ENCODE results near the gene YRDC. TPM values are rescaled to one million over a fixed set of nuclear protein-coding genes. Genes with fewer than 3 reads are reported as not detected.

The YRDC gene
- total and polyA plus RNA-seq, 2 of the 13 experiments (the other 11 are each of a cell fraction or from before 2014, with no cell fraction given): 27.5 to 29.2 TPM

GRCh38 chr1:37792943-37793686, 14.9 kb downstream of the YRDC start (continued):
- TF ChIP-seq PATZ1 (CRISPR knock-in tag; IDR thresholded peaks at IDR 0.05) (peak; percentile 25; the same call in 1 of the 2 replicates), SALL2 (CRISPR knock-in tag; IDR thresholded peaks at IDR 0.05) (0 out of 2 replicates have a peak, but pooled peaks have one; percentile 4), NBN (conservative IDR thresholded peaks at IDR 0.05) (no peak), ZNF224 (CRISPR knock-in tag; IDR thresholded peaks at IDR 0.05) (no peak), ZMYM3 (CRISPR knock-in tag; IDR thresholded peaks at IDR 0.05) (peak; percentile 49; the same call in 1 of the 2 replicates), SMAD1 (CRISPR knock-in tag; IDR thresholded peaks at IDR 0.05; ENCODE audit: borderline replicate concordance, low read depth) (0 out of 2 replicates have a peak, but pooled peaks have one; percentile 9), SOX5 (CRISPR knock-in tag; IDR thresholded peaks at IDR 0.05; ENCODE audit: borderline replicate concordance) (no peak)

GRCh38 chr1:37782491-37782890, 25.5 kb downstream of the YRDC start:
- ChIA-PET POLR2A (no interaction called here), CTCF (ENCODE audit: low intra/inter-chr PET ratio, low total read pairs) (no interaction called here)
- FAIRE-seq (no peak), ATAC-seq (no peak), DNase-seq (ENCODE audit: low spot score) (no peak)
- no TSS peak for BruUV-seq (replicated peaks)
- Histone ChIP-seq H4K20me1 (ENCODE audit: insufficient read depth, low read length) (no peaks in the 10 kb centered on the region), H3K9me3 (ENCODE audit: low read length) (no peaks in the 10 kb centered on the region), H3K9ac (ENCODE audit: insufficient read depth, low read depth, low read length) (no peak overlapping the region), H3K36me3 (replicated peaks in 1 of 2; ENCODE audit: control insufficient read depth in 1 of 2, insufficient read depth in 2 of 2, low read length in 2 of 2) (no peaks in the 10 kb centered on the region), H3K4me2 (ENCODE audit: low read depth, low read length) (no peak overlapping the region), H2AFZ (ENCODE audit: low read length) (no peak overlapping the region), H3K4me3 (replicated peaks in 1 of 3; ENCODE audit: insufficient read depth in 1 of 3, low read depth in 2 of 3, low read length in 3 of 3) (no peak overlapping the region), H3K79me2 (ENCODE audit: insufficient read depth, low read length) (no peaks in the 10 kb centered on the region), H3K27ac (ENCODE audit: extremely low read length, insufficient read depth, low read length) (no peak overlapping the region), H3K4me1 (ENCODE audit: insufficient read depth, low read length) (peaks cover 16% of the 10 kb centered on the region), H3K27me3 (ENCODE audit: control insufficient read depth in 1 of 2, insufficient read depth in 2 of 2, low read length in 2 of 2) (peaks cover 3 to 12% of the 10 kb centered on the region in 2 experiments; a peak in 3 of 5 replicates)
- intact Hi-C loops (cut with micrococcal nuclease; ENCODE audit: unreplicated experiment) (no loop called here), in situ Hi-C loops (cut with HindIII; ENCODE audit: extremely low pct_ligation_motif_present, low pct_unique_long_range_greater_than_20kb) (no loop called here)
- TF ChIP-seq TBX3 (IDR thresholded peaks at IDR 0.05; ENCODE audit: borderline replicate concordance) (no peak), ZNF30 (CRISPR knock-in tag; IDR thresholded peaks at IDR 0.05) (no peak), SIN3A (IDR thresholded peaks at IDR 0.05; ENCODE audit: borderline replicate concordance, low read depth, low read length) (no peak), AFF4 (CRISPR knock-in tag; IDR thresholded peaks at IDR 0.05) (no peak), ZNF512B (CRISPR knock-in tag; IDR thresholded peaks at IDR 0.05; ENCODE audit: borderline replicate concordance) (no peak), RFXAP (CRISPR knock-in tag; IDR thresholded peaks at IDR 0.05; ENCODE audit: borderline replicate concordance) (no peak), ZSCAN31 (CRISPR knock-in tag; IDR thresholded peaks at IDR 0.05; ENCODE audit: low read depth) (no peak), FOXM1 (CRISPR knock-in tag; IDR thresholded peaks at IDR 0.05) (no peak)
- 39% methylated on average over 10 of the region's 17 CpGs for WGBS (ENCODE audit: low lambda C conversion rate)

Data from HepG2 (cell line).